ENCODE results near the gene C6orf47.

C6orf47 gene

GRCh38 chr6:31659649-31660380 lies 763 bp downstream of the C6orf47 start:
- Histone ChIP-seq H3K27me3 (ENCODE audit: control insufficient read depth, insufficient read depth, low read length, poor library complexity, severe bottlenecking) (no peaks in the 10 kb centered on the region), H3K4me1 (ENCODE audit: control insufficient read depth, insufficient read depth, low read length) (peaks cover 31% of the 10 kb centered on the region), H3K27ac (ENCODE audit: insufficient read depth, low read depth, low read length, poor library complexity, severe bottlenecking) (peak overlapping the region; percentile 31), H3K4me3 (ENCODE audit: insufficient read depth, low read depth, low read length) (peak overlapping the region; percentile 66), H3K36me3 (ENCODE audit: control insufficient read depth, insufficient read depth, low read length) (no peaks in the 10 kb centered on the region), H3K9me3 (ENCODE audit: control insufficient read depth, low read length) (no peaks in the 10 kb centered on the region)
- WGBS, 2 experiments, result 56 to 58% methylated on average over 13 of the region's 13 CpGs

- WGBS, 2 experiments, result 95% methylated on average over 13 of the region's 13 CpGs
- Histone ChIP-seq H3K36me3 (ENCODE audit: control insufficient read depth, insufficient read depth, low read length) (no peaks in the 10 kb centered on the region), H3K9me3 (ENCODE audit: control insufficient read depth, low read length) (no peaks in the 10 kb centered on the region), H3K4me1 (ENCODE audit: control insufficient read depth, insufficient read depth, low read length) (peaks cover 27% of the 10 kb centered on the region), H3K27ac (ENCODE audit: insufficient read depth, low read depth, low read length, poor library complexity, severe bottlenecking) (no peak overlapping the region), H3K27me3 (ENCODE audit: control insufficient read depth, insufficient read depth, low read length, poor library complexity, severe bottlenecking) (no peaks in the 10 kb centered on the region), H3K4me3 (ENCODE audit: insufficient read depth, low read depth, low read length) (peak overlapping the region; percentile 66)
Measured at GRCh38 chr6:31658983-31659648, 1.5 kb downstream of the C6orf47 start.

GRCh38 chr6:31658158-31658688 lies 2.4 kb downstream of the C6orf47 start:
- no peaks in the 10 kb centered on the region for H3K36me3 ChIP-seq (ENCODE audit: control insufficient read depth, insufficient read depth, low read length)
- H3K27me3 ChIP-seq (ENCODE audit: control insufficient read depth, insufficient read depth, low read length, poor library complexity, severe bottlenecking), result no peaks in the 10 kb centered on the region
- WGBS, 2 experiments, result 88 to 91% methylated on average over 4 of the region's 4 CpGs

GRCh38 chr6:31657406-31658157 lies 3.0 kb downstream of the C6orf47 start:
- no peak overlapping the region for H3K27ac ChIP-seq (ENCODE audit: insufficient read depth, low read depth, low read length, poor library complexity, severe bottlenecking)
- WGBS, 2 experiments, result 90 to 94% methylated on average over 6 of the region's 6 CpGs
- H3K36me3 ChIP-seq (ENCODE audit: control insufficient read depth, insufficient read depth, low read length), result no peaks in the 10 kb centered on the region
- no peak overlapping the region for H3K4me3 ChIP-seq (ENCODE audit: insufficient read depth, low read depth, low read length)
- H3K27me3 ChIP-seq (ENCODE audit: control insufficient read depth, insufficient read depth, low read length, poor library complexity, severe bottlenecking), result no peaks in the 10 kb centered on the region
- peaks cover 14% of the 10 kb centered on the region for H3K4me1 ChIP-seq (ENCODE audit: control insufficient read depth, insufficient read depth, low read length)
- H3K9me3 ChIP-seq (ENCODE audit: control insufficient read depth, low read length), result no peaks in the 10 kb centered on the region

More at GRCh38 chr6:31658158-31658688, 2.4 kb downstream of the C6orf47 start:
- Histone ChIP-seq H3K9me3 (ENCODE audit: control insufficient read depth, low read length) (no peaks in the 10 kb centered on the region), H3K4me1 (ENCODE audit: control insufficient read depth, insufficient read depth, low read length) (peaks cover 18% of the 10 kb centered on the region), H3K27ac (ENCODE audit: insufficient read depth, low read depth, low read length, poor library complexity, severe bottlenecking) (no peak overlapping the region), H3K4me3 (ENCODE audit: insufficient read depth, low read depth, low read length) (no peak overlapping the region)

GRCh38 chr6:31655349-31656237 lies 5.0 kb downstream of the C6orf47 start, which contains the start of gene APOM:
Gene APOM (plus strand): TSS chr6:31655894. CDS start chr6:31655967, 73 bp downstream.
- H3K4me3 ChIP-seq (ENCODE audit: insufficient read depth, low read depth, low read length), result no peak within 1 kb of the TSS
- whole genome bisulfite sequencing, 2 experiments, result 88 to 93% methylated on average over 8 of the region's 8 CpGs
- no peaks in the 10 kb centered on the region for H3K27me3 ChIP-seq (ENCODE audit: control insufficient read depth, insufficient read depth, low read length, poor library complexity, severe bottlenecking)
- no peak within 1 kb of the TSS for H3K27ac ChIP-seq (ENCODE audit: insufficient read depth, low read depth, low read length, poor library complexity, severe bottlenecking)
- H3K36me3 ChIP-seq (ENCODE audit: control insufficient read depth, insufficient read depth, low read length), result no peaks in the 10 kb centered on the region
- no peaks in the 10 kb centered on the region for H3K9me3 ChIP-seq (ENCODE audit: control insufficient read depth, low read length)
- peaks cover 24% of the 10 kb centered on the region for H3K4me1 ChIP-seq (ENCODE audit: control insufficient read depth, insufficient read depth, low read length)

- Histone ChIP-seq H3K36me3 (ENCODE audit: control insufficient read depth, insufficient read depth, low read length) (peaks cover under 1% of the 10 kb centered on the region), H3K27ac (ENCODE audit: insufficient read depth, low read depth, low read length, poor library complexity, severe bottlenecking) (no peak overlapping the region), H3K4me3 (ENCODE audit: insufficient read depth, low read depth, low read length) (no peak overlapping the region), H3K27me3 (ENCODE audit: control insufficient read depth, insufficient read depth, low read length, poor library complexity, severe bottlenecking) (no peaks in the 10 kb centered on the region), H3K4me1 (ENCODE audit: control insufficient read depth, insufficient read depth, low read length) (peaks cover 24% of the 10 kb centered on the region), H3K9me3 (ENCODE audit: control insufficient read depth, low read length) (no peaks in the 10 kb centered on the region)
- WGBS, 2 experiments, result 93 to 97% methylated on average over 8 of the region's 8 CpGs
Measured at GRCh38 chr6:31654574-31655348, 5.8 kb downstream of the C6orf47 start.

GRCh38 chr6:31652925-31653724 lies 7.5 kb downstream of the C6orf47 start:
- 18% methylated on average over 37 of the region's 37 CpGs for WGBS, 2 experiments
- Histone ChIP-seq H3K27ac (ENCODE audit: insufficient read depth, low read depth, low read length, poor library complexity, severe bottlenecking) (peak overlapping the region; percentile 99), H3K27me3 (ENCODE audit: control insufficient read depth, insufficient read depth, low read length, poor library complexity, severe bottlenecking) (no peaks in the 10 kb centered on the region), H3K4me3 (ENCODE audit: insufficient read depth, low read depth, low read length) (peak overlapping the region; percentile 92), H3K4me1 (ENCODE audit: control insufficient read depth, insufficient read depth, low read length) (peaks cover 10% of the 10 kb centered on the region), H3K9me3 (ENCODE audit: control insufficient read depth, low read length) (no peaks in the 10 kb centered on the region), H3K36me3 (ENCODE audit: control insufficient read depth, insufficient read depth, low read length) (peaks cover 16% of the 10 kb centered on the region)

- no peaks in the 10 kb centered on the region for H3K9me3 ChIP-seq (ENCODE audit: control insufficient read depth, low read length)
- H3K27ac ChIP-seq (ENCODE audit: insufficient read depth, low read depth, low read length, poor library complexity, severe bottlenecking), result peak overlapping the region; percentile 99
- peaks cover 10% of the 10 kb centered on the region for H3K4me1 ChIP-seq (ENCODE audit: control insufficient read depth, insufficient read depth, low read length)
- peaks cover 27% of the 10 kb centered on the region for H3K36me3 ChIP-seq (ENCODE audit: control insufficient read depth, insufficient read depth, low read length)
- WGBS, 2 experiments, result 4 to 5% methylated on average over 29 of the region's 29 CpGs
- peak overlapping the region; percentile 92 for H3K4me3 ChIP-seq (ENCODE audit: insufficient read depth, low read depth, low read length)
- H3K27me3 ChIP-seq (ENCODE audit: control insufficient read depth, insufficient read depth, low read length, poor library complexity, severe bottlenecking), result no peaks in the 10 kb centered on the region
Measured at GRCh38 chr6:31651602-31652191, 8.9 kb downstream of the C6orf47 start.
